Measurements from ENCODE around the gene NRG3. TPM values are rescaled to one million over a fixed set of nuclear protein-coding genes. Genes with fewer than 3 reads are reported as not detected.

NRG3 gene
- total RNA-seq, 1 donor from 2014 or later: 6.1 TPM

DNA sequence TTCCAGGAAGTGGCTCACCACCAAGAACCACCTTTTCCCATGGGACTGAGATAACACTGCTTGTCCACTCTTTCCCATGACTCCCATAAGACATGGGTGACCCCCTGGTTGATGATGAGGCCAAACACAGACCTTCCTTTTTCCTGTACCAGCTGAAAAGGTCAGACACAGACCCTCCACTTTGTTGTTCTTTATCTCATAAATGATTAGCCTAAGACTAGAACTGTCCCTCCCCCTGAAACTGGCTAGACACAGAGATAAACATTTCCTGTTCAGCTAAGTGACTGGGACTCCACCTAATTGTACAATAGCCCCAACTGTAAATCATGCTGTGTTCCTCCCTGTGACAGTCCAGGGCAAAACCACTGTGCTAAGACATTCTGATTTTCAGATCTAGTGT lies 8.2 kb upstream of the NRG3 start:
- Mint-ChIP-seq H3K27me3 (peaks cover 25% of the 10 kb centered on the region), H3K4me1 (ENCODE audit: unreplicated experiment) (peaks cover 6% of the 10 kb centered on the region), H3K36me3 (no peaks in the 10 kb centered on the region), H3K9me3 (no peaks in the 10 kb centered on the region), H3K27ac (peak overlapping the region; percentile 12), H3K4me3 (no peak overlapping the region)
- TF ChIP-seq, protein P1, sequence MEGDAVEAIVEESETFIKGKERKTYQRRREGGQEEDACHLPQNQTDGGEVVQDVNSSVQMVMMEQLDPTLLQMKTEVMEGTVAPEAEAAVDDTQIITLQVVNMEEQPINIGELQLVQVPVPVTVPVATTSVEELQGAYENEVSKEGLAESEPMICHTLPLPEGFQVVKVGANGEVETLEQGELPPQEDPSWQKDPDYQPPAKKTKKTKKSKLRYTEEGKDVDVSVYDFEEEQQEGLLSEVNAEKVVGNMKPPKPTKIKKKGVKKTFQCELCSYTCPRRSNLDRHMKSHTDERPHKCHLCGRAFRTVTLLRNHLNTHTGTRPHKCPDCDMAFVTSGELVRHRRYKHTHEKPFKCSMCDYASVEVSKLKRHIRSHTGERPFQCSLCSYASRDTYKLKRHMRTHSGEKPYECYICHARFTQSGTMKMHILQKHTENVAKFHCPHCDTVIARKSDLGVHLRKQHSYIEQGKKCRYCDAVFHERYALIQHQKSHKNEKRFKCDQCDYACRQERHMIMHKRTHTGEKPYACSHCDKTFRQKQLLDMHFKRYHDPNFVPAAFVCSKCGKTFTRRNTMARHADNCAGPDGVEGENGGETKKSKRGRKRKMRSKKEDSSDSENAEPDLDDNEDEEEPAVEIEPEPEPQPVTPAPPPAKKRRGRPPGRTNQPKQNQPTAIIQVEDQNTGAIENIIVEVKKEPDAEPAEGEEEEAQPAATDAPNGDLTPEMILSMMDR (conservative IDR thresholded peaks at IDR 0.05): no peak
- DNase-seq (ENCODE audit: extremely low spot score, unreplicated experiment): no peak

DNA sequence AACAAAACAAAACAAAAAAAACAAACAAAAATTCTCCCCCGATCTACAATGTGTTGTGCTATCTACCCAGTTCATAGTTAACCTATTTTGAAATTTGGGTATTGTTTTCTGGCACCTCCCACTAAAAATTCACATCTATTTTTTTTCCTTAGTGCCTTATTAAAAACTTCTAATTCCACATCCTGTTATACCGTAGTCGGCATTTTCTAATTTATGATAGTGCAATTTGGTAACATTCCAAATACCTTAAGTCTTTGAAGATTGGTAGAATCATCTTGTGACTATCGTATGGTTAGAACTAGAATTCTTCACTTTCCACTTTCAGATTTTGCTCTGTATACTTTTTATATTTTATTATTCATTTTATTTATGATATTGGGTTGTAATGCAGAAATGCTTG lies 4.5 kb upstream of the NRG3 start:
- Mint-ChIP-seq H3K4me1 (ENCODE audit: unreplicated experiment) (peaks cover 6% of the 10 kb centered on the region), H3K27ac (no peak overlapping the region), H3K36me3 (no peaks in the 10 kb centered on the region), H3K9me3 (no peaks in the 10 kb centered on the region), H3K27me3 (peaks cover 47% of the 10 kb centered on the region), H3K4me3 (no peak overlapping the region)
- no peak for DNase-seq (ENCODE audit: extremely low spot score, unreplicated experiment)
- TF ChIP-seq, protein P1 (conservative IDR thresholded peaks at IDR 0.05): no peak

DNA sequence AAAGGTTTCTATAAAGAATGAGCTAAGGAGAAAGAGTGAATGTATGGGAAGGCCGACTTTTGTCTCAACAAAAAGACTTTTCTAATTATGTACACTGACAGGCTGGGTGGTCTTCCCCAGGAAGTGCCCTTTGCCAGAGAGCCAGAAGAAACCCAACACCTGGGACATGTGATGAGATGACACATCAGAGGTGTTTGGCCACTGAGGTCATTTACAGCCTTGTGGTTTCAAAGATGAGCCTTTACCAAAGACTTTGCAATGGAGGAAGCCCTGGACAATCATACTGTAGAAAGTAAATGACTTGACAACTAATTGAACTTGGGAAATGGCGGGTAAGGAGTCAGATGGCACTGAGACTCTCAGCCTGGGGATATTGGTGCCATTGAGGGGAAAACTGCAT lies 3.4 kb upstream of the NRG3 start:
- Mint-ChIP-seq H3K27ac (no peak overlapping the region), H3K4me3 (no peak overlapping the region), H3K9me3 (no peaks in the 10 kb centered on the region), H3K36me3 (no peaks in the 10 kb centered on the region), H3K27me3 (peaks cover 58% of the 10 kb centered on the region), H3K4me1 (ENCODE audit: unreplicated experiment) (peaks cover 11% of the 10 kb centered on the region)
- TF ChIP-seq, protein P1 (conservative IDR thresholded peaks at IDR 0.05): no peak
- DNase-seq (ENCODE audit: extremely low spot score, unreplicated experiment): no peak

DNA sequence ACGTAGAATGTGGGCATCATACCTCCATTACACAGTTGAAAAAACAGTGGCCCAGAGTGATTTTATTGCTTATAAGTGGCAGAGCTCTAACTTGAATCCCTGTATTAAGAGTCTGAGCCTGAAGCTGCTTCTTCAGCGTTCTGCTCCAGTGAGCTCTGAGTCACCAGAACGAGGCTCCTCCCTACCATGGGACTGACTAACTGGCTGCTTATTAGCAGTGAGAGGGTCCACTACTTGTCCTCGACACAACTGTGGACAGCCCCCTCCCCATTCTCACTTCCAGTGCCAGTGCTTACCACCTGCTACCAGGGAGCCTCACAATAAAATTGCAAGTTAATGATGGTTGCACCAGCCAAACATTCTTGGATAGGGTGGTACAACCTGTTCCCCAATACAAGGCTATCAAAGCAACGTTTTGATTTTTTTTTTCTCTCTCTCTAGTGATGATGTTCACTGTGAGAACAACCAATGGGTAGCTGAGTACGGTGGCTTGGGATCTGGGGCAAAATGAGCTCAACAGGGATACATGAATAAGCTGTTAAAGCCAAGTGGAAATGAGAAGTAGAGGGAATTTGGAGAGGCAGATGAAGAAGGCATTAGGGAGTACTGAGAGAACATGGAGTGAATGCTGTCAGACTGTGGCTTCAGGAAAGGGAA lies 2.7 kb upstream of the NRG3 start:
- H3K27me3 Mint-ChIP-seq: peaks cover 59% of the 10 kb centered on the region
- H3K4me3 Mint-ChIP-seq: peak overlapping the region; percentile 51
- H3K36me3 Mint-ChIP-seq: no peaks in the 10 kb centered on the region
- H3K27ac Mint-ChIP-seq: no peak overlapping the region
- H3K9me3 Mint-ChIP-seq: no peaks in the 10 kb centered on the region
- DNase-seq (ENCODE audit: extremely low spot score, unreplicated experiment): no peak
- peaks cover 8% of the 10 kb centered on the region for H3K4me1 Mint-ChIP-seq (ENCODE audit: unreplicated experiment)
- TF ChIP-seq, protein P1 (conservative IDR thresholded peaks at IDR 0.05): no peak

DNA sequence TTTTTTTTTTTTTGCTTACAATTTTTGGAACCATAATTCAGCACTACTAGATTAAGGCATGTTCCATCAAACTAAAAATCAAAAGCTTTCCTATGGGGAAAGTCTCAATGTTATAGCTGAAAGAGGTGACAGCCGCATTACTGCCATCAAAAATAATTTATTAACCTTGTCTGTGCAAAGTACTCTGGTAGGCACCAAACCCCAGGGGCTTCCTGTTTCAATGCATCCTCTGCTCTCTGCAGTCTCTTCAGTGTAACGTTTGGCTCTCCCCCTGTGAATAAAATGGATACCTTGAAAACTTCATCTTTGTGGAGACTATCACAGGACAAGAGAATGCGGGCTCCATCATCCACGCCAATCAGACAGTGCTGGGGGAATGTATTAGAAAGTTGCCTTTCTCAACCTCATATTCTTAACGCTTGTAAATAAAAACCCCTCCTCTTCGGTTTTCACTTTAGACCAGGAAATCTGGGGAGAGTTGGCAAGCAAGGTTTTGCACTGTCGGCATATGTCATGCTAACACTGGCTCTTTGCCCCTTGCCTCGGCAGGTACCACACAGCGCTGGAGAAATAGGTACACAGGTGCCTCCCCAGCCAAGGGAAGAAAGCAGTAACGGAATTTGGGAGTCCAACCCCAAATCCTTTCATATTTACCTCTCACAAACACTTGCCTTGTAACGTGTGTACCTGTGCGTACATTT lies 1.6 kb upstream of the NRG3 start:
- Mint-ChIP-seq H3K9me3 (no peaks in the 10 kb centered on the region), H3K4me3 (peak overlapping the region; percentile 72), H3K27ac (no peak overlapping the region), H3K36me3 (no peaks in the 10 kb centered on the region), H3K4me1 (ENCODE audit: unreplicated experiment) (peaks cover 8% of the 10 kb centered on the region), H3K27me3 (peaks cover 69% of the 10 kb centered on the region)
- no peak for DNase-seq (ENCODE audit: extremely low spot score, unreplicated experiment)
- TF ChIP-seq, protein P1 (conservative IDR thresholded peaks at IDR 0.05): no peak

All from type B pancreatic cell (in vitro differentiated cells).